Measurements from ENCODE around the gene ANKRD16. TPM values are rescaled to one million over a fixed set of nuclear protein-coding genes. Genes with fewer than 3 reads are reported as not detected.
"Not testable (repeated sequence)": the region's sequence is repeated elsewhere in the genome, so short reads cannot be mapped to it uniquely, and the experiment has no call there.

ANKRD16 gene
- total RNA-seq, 4 donors from 2014 or later, result 20.5 to 24.0 (median 21.2) TPM

DNA sequence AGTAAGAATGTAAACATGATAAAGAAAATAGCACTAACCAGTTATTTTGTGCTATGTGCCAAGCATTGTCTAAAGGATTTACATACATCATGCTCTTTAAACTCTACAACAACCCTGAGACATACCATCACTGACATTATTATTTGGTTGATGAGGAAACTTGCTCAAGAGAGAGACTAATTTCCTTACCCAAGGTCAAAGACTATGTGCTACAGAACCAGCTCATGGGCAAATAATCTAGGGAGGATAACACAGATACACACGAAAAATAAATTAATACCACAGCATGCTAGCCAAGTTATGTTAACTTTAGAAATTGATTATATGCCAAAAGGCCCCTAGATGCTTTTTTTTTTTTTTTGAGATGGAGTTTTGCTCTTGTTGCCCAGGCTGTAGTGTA, 2.7 kb downstream of the ANKRD16 start:
- Histone ChIP-seq H3K9me3 (no peaks in the 10 kb centered on the region), H3K27me3 (no peaks in the 10 kb centered on the region), H3K4me1 (peaks cover 0 to 39% (median 29%) of the 10 kb centered on the region in 4 donors), H3K4me3 (no peak overlapping the region), H3K36me3 (peaks cover 3 to 50% (median 8%) of the 10 kb centered on the region in 3 donors), H3K27ac (no peak overlapping the region)
- 58% methylated on average over 1 of the region's 1 CpG for WGBS, 2 donors
- no peak for DNase-seq (ENCODE audit: low spot score in 2 of 2)
- TF ChIP-seq POLR2A (IDR thresholded peaks at IDR 0.05) (no peak), CTCF (IDR thresholded peaks at IDR 0.05) (no peak), EP300 (IDR thresholded peaks at IDR 0.05) (no peak)

DNA sequence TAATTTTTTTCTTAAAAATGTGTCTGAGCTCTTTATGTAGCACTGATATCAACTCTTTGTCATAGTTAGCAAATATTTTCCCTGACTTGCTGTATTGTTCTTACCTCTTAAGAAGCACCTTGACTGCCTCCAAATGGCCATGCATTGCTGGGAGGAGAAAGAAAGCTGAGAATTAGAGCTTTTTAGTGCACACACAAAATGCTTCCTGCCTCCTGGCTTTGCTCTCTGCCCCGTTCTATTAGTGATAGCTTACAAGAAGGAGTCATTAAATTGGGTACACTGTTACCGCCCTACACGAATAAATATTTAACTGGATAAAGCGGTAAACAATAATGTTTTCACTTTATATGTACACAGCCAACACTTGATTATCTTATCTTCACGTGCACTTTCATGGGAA, 4.1 kb downstream of the ANKRD16 start:
- Histone ChIP-seq H3K4me3 (no peak overlapping the region), H3K4me1 (peaks cover 0 to 25% (median 17%) of the 10 kb centered on the region in 4 donors), H3K27ac (no peak overlapping the region), H3K36me3 (peaks cover 3 to 57% (median 9%) of the 10 kb centered on the region in 3 donors), H3K27me3 (no peaks in the 10 kb centered on the region), H3K9me3 (no peaks in the 10 kb centered on the region)
- 85 to 91% methylated on average over 5 of the region's 5 CpGs for WGBS, 2 donors
- TF ChIP-seq POLR2A (IDR thresholded peaks at IDR 0.05), result no peak
- TF ChIP-seq CTCF (IDR thresholded peaks at IDR 0.05), result no peak
- no peak for TF ChIP-seq EP300 (IDR thresholded peaks at IDR 0.05)
- DNase-seq (ENCODE audit: low spot score in 2 of 2), result no peak

- peaks cover 0 to 17% (median 8%) of the 10 kb centered on the region in 4 donors for H3K4me1 ChIP-seq
- H3K4me3 ChIP-seq, result no peak overlapping the region
- H3K9me3 ChIP-seq, result no peaks in the 10 kb centered on the region
- H3K27me3 ChIP-seq, result no peaks in the 10 kb centered on the region
- H3K36me3 ChIP-seq, result peaks cover 3 to 84% (median 9%) of the 10 kb centered on the region in 3 donors
- TF ChIP-seq CTCF (IDR thresholded peaks at IDR 0.05) (no peak), EP300 (IDR thresholded peaks at IDR 0.05) (no peak)
- WGBS, 2 donors, result 87 to 90% methylated on average over 7 to 8 of the region's 8 CpGs
- no peak for DNase-seq (ENCODE audit: low spot score in 2 of 2)
- no peak overlapping the region for H3K27ac ChIP-seq
Measured at GRCh38 chr10:5882961-5883360, 6.7 kb downstream of the ANKRD16 start.

DNA sequence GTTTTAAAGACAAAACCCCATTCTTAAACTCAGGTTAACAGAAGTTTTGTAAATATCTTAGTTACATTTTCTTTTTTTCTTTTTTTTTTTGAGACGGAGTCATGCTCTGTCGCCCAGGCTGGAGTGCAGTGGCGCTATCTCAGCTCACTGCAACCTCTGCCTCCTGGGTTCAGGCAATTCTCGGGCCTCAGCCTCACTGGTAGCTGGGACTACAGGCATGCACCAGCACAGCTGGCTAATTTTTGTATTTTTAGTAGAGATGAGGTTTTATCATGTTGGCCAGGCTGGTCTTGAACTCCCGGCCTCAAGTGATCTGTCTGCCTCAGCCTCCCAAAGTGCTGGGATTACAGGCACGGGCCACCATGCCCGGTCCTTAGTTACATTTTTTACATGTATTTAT, 12.7 kb downstream of the ANKRD16 start:
- not testable (repeated sequence) for H3K9me3 ChIP-seq; H3K27me3 ChIP-seq; H3K4me3 ChIP-seq; DNase-seq (ENCODE audit: low spot score in 2 of 2)
- Histone ChIP-seq H3K36me3 (peaks cover 0 to 64% (median 2%) of the 10 kb centered on the region in 3 donors), H3K4me1 (peaks cover 0 to 23% (median 0%) of the 10 kb centered on the region in 4 donors), H3K27ac (peak overlapping the region in 2 of 4 donors; percentile 75 to 80)
- WGBS, 2 donors, result 73 to 77% methylated on average over 7 of the region's 7 CpGs

DNA sequence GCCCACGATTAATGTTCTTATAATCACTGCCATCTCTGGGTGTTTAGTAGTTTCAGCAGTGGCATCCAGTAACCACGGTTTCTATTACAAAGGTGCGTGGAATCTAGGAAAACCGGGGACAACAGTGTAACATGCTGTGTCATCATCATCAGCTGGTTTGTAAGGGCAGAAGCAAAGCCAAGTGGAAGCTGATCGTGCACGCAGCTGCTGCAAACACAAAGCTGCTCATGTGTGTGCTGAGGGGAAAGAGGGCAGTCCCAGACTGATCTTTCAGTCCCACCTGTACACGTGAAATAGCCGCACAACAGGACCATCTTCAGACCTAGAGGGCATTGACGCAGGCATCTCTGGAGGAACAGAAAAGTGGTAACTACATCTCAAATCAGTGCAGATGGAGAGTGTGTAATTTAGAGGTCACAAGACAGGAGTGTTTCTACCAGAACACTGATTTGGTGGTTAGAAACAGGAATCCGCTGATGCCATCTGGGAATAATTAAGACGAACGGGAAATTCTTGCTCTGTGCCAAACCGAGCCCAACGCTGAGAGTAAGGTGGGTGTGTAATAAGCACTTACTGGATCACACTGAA, 13.4 kb downstream of the ANKRD16 start:
- Histone ChIP-seq H3K27ac (peak overlapping the region in 2 of 4 donors; percentile 75 to 80), H3K36me3 (peaks cover 0 to 58% (median 0%) of the 10 kb centered on the region in 3 donors), H3K27me3 (no peaks in the 10 kb centered on the region), H3K4me1 (peaks cover 0 to 23% (median 0%) of the 10 kb centered on the region in 4 donors), H3K9me3 (no peaks in the 10 kb centered on the region), H3K4me3 (no peak overlapping the region)
- TF ChIP-seq CTCF (IDR thresholded peaks at IDR 0.05) (no peak), EP300 (IDR thresholded peaks at IDR 0.05) (peak in 1 of 2 donors; percentile 79)
- WGBS, 2 donors, result 57 to 58% methylated on average over 14 of the region's 14 CpGs
- peak in 1 of 2 donors; percentile 51 for DNase-seq (ENCODE audit: low spot score in 2 of 2)
